Right lobe of liver (tissue), 4 donors: ENCODE data around the gene INPP5A.

ENCODE experiments used
- CTCF ChIP-seq, 4 donors: fragments of 200-600 bp in 3 of 4; fragments of 450-650 bp in 1 of 4; IDR thresholded peaks; one replicate each; pipeline versions ENCODE4 v1.5.1 to v1.8.0; 2016 to 2022; ENCODE audit warnings: antibody characterized with exemption in 4 of 4, mild to moderate bottlenecking in 2 of 4
- POLR2A ChIP-seq: fragments of 450-650 bp; IDR thresholded peaks from one replicate; pipeline ENCODE4 v1.6.1; 2017; ENCODE audit warnings: antibody characterized with exemption, mild to moderate bottlenecking
- donor health status: DM: no; HTN: no; CAD: no.
- donor health status: DM: no; HTN: no; CAD: no.
- donor health status: DM: no; HTN: yes; CAD: no.

DNA sequence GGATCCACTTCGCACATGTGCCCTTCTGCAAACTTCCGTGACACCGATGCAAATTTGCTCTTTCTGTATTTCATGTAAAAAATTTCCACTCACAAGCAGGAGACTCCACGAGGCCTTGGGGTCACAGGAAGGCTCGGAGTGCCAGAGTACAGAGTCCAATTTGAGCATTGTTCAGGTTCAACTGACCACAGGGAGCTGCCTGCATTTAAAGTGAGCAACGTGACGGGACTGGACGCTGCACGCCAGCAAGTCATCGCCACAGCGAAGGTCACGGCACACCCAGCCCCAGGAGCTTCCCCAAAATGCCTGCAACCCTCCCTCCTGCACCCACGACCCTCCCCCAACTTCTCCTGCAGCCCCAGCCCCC, 289.8 kb downstream of the INPP5A start:
- no peak for TF ChIP-seq CTCF (IDR thresholded peaks at IDR 0.05)
- TF ChIP-seq POLR2A = no peak
